ENCODE results near the gene ZSWIM8. TPM values are rescaled to one million over a fixed set of nuclear protein-coding genes. Genes with fewer than 3 reads are reported as not detected.
A peak's percentile ranks its signal among the peaks of the same experiment; 100 is the strongest.

The ZSWIM8 gene
- total RNA-seq (2014; rRNA removed) = 57.6 and 85.6 TPM in 2 replicates
- polyA plus RNA-seq (2012) = 66.0 TPM

GRCh38 chr10:73785211-73785720 lies at the start of gene ZSWIM8:
Gene ZSWIM8, plus strand, starts transcription at chr10:73785606. Its CDS starts 273 bp downstream, at chr10:73785879.
- peak; percentile 95 for DNase-seq (ENCODE audit: low read depth)

GRCh38 chr10:73740501-73741254 lies 44.7 kb upstream of the ZSWIM8 start:
- peak; percentile 54 for DNase-seq (ENCODE audit: low read depth)

- DNase-seq (ENCODE audit: low read depth) = no peak
These were observed 43.0 kb upstream of the ZSWIM8 start for GRCh38 chr10:73742454-73742734.

GRCh38 chr10:73743327-73743904 lies 42.0 kb upstream of the ZSWIM8 start:
- no peak for DNase-seq (ENCODE audit: low read depth)

- peak; percentile 94 for DNase-seq (ENCODE audit: low read depth)
These were observed 41.3 kb upstream of the ZSWIM8 start, which contains the start of gene SEC24C for GRCh38 chr10:73743905-73744663. Gene SEC24C, plus strand, starts transcription at chr10:73744372. Its CDS starts 2,461 bp downstream, at chr10:73746833.

- DNase-seq (ENCODE audit: low read depth) = peak; percentile 61
These were observed 40.8 kb upstream of the ZSWIM8 start for GRCh38 chr10:73744664-73744975.

DNA sequence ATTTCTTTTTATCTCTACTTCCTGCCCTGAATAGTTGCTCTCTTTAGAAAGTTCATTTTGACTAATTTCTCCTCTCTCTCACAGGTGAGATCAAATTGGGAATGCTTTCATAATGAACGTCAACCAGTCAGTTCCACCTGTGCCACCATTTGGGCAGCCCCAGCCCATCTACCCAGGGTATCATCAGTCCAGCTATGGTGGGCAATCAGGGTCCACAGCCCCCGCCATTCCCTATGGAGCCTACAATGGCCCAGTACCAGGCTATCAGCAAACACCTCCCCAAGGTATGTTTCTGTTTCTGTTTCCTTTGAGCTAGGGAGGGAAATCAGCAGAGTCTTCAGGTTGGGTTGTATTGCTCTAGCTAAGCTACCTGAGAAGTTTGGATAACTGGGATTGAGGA lies 38.7 kb upstream of the ZSWIM8 start:
- DNase-seq (ENCODE audit: low read depth) = no peak

DNA sequence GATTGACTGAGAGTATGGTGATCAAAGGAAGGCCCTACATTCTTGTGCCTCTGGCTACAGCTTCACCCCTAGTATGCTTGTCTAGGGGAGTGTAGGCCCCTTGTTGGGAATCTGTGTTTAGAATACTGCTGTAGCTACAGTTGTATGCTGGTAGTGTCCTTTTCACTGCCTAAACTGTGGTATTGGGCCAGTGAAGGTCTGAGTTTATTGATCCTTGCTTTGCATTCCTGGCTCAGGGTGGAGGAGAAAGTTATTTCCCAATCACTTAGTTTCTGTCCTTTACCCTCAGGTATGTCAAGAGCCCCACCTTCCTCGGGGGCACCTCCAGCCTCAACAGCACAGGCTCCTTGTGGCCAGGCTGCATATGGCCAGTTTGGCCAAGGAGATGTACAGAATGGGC lies 34.6 kb upstream of the ZSWIM8 start:
- DNase-seq (ENCODE audit: low read depth) = no peak

GRCh38 chr10:73756183-73756582 lies 29.2 kb upstream of the ZSWIM8 start:
- DNase-seq (ENCODE audit: low read depth) = no peak

DNA sequence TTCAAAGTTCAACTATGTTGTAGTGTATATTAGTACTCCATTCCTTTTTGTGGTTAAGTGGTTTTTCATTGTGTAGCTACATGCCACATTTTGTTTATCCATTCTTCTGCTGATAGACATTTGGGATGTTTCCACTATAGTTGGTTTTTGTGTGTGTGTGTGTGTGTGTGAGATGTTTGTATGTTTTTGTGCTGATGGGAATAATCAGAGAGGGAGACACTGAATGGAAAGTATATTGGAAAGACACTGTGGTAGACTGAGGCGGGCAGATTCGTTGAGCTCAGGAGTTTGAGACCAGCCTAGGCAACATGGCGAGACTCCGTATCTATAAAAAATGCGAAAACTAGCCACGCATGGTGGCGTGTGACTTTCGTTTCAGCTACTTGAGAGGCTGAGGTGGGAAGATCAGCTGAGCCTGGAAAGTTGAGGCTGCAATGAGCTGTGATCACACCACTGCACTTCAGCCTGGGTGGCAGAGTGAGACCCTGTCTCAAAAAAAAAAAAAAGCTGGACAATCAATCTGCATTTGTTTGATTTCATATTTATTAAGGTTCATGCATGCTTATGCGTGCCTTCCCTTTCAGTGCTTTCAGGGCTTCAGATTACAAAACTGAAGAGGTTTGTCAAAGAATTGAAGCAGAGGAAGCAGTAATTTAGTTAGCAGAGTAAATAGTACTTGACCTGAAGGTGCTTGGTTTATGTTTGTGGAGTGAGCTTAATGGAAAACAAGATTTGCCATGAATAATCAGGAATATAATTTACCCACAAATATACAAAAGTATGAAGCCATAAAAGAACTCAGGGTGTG lies 26.5 kb upstream of the ZSWIM8 start:
- no peak for DNase-seq (ENCODE audit: low read depth)

GRCh38 chr10:73759512-73760115 lies 25.8 kb upstream of the ZSWIM8 start:
- no peak for DNase-seq (ENCODE audit: low read depth)

- no peak for DNase-seq (ENCODE audit: low read depth)
These were observed 23.6 kb upstream of the ZSWIM8 start for GRCh38 chr10:73761781-73762180.

GRCh38 chr10:73762915-73763314 lies 22.5 kb upstream of the ZSWIM8 start:
- peak; percentile 36 for DNase-seq (ENCODE audit: low read depth)

DNA sequence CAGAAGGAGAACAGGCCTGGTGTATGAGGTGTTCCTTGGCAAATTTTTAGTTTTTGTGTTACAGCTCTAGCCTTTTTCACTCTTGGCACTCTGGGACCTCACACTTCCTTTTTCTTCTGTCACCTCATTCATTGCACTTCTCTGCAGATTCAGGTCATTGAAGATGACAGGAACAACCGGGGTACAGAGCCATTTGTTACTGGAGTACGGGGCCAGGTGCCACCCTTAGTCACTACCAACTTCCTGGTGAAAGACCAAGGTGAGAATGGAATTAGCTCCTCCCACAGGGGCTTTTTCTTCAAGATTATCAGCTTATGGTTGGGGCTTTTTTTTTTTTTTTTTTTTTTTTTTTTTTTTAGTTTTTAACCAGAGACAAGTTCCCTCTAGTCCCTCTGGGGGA lies 22.1 kb upstream of the ZSWIM8 start:
- DNase-seq (ENCODE audit: low read depth) = no peak

DNA sequence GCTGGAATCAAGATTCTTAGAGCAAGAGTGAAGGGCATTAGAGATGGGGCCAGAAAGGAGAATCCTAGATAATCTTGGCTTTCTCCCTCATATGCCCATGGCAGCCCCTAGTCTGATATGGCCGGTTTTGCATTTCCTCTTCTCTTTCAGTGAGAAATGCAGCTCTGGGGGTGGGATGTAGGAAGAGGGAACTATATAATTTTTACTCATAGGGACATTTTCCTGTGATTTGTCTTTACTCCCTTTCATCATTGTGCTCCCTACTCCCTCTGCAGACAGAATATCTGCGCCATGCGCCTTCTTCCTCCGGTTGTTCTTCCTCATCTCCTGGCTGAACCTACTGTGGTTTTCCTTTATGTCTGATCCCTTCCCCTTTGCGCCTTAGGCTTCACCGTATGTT lies 20.3 kb upstream of the ZSWIM8 start:
- no peak for DNase-seq (ENCODE audit: low read depth)

- no peak for DNase-seq (ENCODE audit: low read depth)
These were observed 16.5 kb upstream of the ZSWIM8 start for GRCh38 chr10:73768881-73769280.

DNA sequence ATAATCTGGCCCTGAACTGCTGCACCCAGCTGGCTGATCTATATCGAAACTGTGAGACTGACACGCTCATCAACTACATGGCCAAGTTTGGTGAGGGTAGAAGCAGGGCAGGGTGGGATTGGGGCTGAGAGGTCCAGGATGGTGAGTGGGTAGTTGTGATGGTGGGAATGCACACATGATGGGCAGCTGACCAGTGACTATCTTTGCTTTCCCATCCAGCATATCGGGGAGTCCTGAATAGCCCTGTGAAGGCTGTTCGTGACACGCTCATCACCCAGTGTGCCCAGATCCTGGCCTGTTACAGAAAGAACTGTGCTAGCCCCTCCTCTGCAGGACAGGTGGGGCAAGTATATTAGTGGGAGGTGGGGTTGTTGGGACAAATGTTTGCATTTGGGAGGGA lies 16.0 kb upstream of the ZSWIM8 start:
- no peak for DNase-seq (ENCODE audit: low read depth)

DNA sequence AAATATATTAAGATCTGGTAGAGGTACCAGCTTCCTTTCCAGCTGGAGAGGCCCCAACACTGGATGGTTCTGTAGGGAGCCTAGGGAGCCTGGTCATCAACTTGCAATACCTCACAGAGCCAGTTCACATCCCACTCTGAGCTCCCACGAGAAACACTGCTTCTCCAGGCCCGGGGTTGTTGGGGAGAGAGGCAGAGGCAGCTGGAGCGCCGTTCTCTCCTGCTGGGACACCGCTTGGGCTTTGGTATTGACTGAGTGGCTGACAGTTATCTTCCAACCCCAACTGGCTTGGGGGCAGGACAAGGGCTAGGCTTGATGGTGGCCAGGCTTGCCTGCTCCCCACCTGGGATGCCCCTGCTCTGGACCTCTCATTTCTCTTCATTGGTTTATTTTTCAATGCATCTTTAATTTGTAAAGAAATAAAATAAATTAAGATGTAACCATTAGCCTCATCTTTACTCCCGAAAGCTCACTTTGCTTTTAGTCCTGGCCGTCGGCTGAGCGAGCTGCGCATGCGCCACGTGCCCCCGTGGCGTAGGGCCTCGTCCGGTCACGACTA lies 13.6 kb upstream of the ZSWIM8 start:
- peak; percentile 59 for DNase-seq (ENCODE audit: low read depth)

DNA sequence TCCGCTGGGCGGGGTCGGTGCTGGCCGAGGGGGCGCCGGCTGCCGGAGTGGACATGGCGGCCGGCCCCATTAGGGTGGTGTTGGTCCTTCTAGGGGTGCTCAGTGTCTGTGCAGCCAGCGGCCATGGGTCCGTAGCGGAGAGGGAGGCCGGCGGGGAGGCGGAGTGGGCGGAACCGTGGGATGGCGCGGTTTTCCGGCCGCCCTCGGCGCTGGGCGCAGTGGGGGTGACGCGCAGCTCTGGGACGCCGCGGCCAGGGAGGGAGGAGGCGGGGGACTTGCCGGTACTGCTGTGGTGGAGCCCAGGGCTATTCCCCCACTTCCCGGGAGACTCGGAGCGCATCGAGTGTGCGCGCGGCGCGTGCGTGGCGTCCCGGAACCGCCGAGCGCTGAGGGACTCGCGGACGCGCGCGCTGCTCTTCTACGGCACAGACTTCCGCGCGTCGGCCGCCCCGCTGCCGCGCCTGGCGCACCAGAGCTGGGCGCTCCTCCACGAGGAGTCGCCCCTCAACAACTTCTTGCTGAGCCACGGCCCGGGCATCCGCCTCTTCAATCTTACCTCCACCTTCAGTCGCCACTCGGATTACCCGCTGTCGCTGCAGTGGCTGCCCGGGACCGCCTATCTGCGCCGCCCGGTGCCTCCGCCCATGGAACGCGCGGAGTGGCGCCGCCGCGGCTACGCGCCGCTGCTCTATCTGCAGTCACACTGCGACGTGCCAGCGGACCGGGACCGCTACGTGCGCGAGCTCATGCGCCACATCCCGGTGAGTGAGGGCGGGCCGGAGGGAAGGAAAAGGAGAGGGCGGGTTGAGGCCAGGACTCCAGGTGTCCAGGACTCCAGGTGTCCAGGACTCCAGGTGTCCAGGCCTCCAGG lies 12.9 kb upstream of the ZSWIM8 start:
- DNase-seq (ENCODE audit: low read depth) = peak; percentile 87
